Measurements from ENCODE around the gene MAGI2. TPM values are rescaled to one million over a fixed set of nuclear protein-coding genes. Genes with fewer than 3 reads are reported as not detected.

The MAGI2 gene
- total and polyA plus RNA-seq, 4 donors: 0.37 to 4.1 (median 1.4) TPM

DNA sequence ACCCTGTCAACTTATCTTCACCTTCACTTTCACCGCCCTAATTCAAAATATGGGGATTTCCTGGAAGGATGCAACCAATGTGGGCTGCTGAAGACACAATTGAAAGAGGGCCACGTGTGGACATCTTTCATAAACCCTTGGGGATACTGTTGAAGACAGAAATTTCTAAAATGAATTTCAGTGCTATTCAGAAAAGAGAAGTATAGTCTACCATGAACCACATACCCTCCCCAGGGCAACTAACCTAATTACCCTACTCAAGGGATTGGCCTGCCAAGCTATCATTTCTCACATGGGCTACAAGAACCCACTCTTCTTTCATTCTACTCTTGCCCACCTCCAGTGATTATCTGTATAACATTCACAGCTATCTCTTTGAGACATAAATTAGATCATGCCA lies 1428.9 kb downstream of the MAGI2 start (continued):
- no peak for TF ChIP-seq JUND (IDR thresholded peaks at IDR 0.05)

DNA sequence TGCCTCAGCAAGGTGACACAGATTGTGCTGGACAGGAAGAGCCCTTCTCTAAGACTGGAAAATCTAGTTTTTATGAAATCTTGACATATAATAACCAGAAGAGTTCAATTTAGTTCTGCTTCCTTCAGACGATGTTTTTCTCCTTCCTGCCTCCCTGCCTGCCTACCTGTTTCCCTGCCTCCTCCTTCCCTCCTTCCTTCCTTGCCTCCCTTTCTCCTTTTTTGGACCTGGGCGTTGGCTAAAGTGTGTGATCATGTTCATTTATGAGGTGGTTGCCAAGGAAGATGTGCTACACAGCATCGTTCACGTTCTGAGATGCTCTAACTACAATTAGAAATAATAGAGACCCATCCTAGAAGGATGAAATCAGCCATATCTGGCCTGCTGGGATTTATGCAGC lies 1430.3 kb downstream of the MAGI2 start:
- no peak for DNase-seq (ENCODE audit: low spot score)
- H3K9me3 ChIP-seq (ENCODE audit: control insufficient read depth in 4 of 4, low read length in 3 of 4): no peaks in the 10 kb centered on the region
- WGBS: 75% methylated on average over 4 of the region's 4 CpGs
- no peak for TF ChIP-seq FOXA1 (IDR thresholded peaks at IDR 0.05)
- no peak for TF ChIP-seq RAD21 (IDR thresholded peaks at IDR 0.05)
- TF ChIP-seq NR2F2 (IDR thresholded peaks at IDR 0.05): no peak
- TF ChIP-seq GABPA (IDR thresholded peaks at IDR 0.05 in 1 of 2, conservative IDR thresholded peaks at IDR 0.05 in 1 of 2): no peak
- TF ChIP-seq, protein P1, sequence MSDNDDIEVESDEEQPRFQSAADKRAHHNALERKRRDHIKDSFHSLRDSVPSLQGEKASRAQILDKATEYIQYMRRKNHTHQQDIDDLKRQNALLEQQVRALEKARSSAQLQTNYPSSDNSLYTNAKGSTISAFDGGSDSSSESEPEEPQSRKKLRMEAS (IDR thresholded peaks at IDR 0.05): no peak
- no peak for TF ChIP-seq SP1 (IDR thresholded peaks at IDR 0.05)
- TF ChIP-seq, protein P2, sequence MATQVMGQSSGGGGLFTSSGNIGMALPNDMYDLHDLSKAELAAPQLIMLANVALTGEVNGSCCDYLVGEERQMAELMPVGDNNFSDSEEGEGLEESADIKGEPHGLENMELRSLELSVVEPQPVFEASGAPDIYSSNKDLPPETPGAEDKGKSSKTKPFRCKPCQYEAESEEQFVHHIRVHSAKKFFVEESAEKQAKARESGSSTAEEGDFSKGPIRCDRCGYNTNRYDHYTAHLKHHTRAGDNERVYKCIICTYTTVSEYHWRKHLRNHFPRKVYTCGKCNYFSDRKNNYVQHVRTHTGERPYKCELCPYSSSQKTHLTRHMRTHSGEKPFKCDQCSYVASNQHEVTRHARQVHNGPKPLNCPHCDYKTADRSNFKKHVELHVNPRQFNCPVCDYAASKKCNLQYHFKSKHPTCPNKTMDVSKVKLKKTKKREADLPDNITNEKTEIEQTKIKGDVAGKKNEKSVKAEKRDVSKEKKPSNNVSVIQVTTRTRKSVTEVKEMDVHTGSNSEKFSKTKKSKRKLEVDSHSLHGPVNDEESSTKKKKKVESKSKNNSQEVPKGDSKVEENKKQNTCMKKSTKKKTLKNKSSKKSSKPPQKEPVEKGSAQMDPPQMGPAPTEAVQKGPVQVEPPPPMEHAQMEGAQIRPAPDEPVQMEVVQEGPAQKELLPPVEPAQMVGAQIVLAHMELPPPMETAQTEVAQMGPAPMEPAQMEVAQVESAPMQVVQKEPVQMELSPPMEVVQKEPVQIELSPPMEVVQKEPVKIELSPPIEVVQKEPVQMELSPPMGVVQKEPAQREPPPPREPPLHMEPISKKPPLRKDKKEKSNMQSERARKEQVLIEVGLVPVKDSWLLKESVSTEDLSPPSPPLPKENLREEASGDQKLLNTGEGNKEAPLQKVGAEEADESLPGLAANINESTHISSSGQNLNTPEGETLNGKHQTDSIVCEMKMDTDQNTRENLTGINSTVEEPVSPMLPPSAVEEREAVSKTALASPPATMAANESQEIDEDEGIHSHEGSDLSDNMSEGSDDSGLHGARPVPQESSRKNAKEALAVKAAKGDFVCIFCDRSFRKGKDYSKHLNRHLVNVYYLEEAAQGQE (IDR thresholded peaks at IDR 0.05): no peak
- TF ChIP-seq, protein P3, sequence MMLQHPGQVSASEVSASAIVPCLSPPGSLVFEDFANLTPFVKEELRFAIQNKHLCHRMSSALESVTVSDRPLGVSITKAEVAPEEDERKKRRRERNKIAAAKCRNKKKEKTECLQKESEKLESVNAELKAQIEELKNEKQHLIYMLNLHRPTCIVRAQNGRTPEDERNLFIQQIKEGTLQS (IDR thresholded peaks at IDR 0.05): no peak
- no peak for TF ChIP-seq EGR1 (IDR thresholded peaks at IDR 0.05; ENCODE audit: low read depth in 2 of 2)
- no peak for TF ChIP-seq YY1 (IDR thresholded peaks at IDR 0.05)
- TF ChIP-seq, protein P4, sequence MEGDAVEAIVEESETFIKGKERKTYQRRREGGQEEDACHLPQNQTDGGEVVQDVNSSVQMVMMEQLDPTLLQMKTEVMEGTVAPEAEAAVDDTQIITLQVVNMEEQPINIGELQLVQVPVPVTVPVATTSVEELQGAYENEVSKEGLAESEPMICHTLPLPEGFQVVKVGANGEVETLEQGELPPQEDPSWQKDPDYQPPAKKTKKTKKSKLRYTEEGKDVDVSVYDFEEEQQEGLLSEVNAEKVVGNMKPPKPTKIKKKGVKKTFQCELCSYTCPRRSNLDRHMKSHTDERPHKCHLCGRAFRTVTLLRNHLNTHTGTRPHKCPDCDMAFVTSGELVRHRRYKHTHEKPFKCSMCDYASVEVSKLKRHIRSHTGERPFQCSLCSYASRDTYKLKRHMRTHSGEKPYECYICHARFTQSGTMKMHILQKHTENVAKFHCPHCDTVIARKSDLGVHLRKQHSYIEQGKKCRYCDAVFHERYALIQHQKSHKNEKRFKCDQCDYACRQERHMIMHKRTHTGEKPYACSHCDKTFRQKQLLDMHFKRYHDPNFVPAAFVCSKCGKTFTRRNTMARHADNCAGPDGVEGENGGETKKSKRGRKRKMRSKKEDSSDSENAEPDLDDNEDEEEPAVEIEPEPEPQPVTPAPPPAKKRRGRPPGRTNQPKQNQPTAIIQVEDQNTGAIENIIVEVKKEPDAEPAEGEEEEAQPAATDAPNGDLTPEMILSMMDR (IDR thresholded peaks at IDR 0.05; ENCODE audit: low read depth, low read length, missing input control): no peak
- TF ChIP-seq, protein P5, sequence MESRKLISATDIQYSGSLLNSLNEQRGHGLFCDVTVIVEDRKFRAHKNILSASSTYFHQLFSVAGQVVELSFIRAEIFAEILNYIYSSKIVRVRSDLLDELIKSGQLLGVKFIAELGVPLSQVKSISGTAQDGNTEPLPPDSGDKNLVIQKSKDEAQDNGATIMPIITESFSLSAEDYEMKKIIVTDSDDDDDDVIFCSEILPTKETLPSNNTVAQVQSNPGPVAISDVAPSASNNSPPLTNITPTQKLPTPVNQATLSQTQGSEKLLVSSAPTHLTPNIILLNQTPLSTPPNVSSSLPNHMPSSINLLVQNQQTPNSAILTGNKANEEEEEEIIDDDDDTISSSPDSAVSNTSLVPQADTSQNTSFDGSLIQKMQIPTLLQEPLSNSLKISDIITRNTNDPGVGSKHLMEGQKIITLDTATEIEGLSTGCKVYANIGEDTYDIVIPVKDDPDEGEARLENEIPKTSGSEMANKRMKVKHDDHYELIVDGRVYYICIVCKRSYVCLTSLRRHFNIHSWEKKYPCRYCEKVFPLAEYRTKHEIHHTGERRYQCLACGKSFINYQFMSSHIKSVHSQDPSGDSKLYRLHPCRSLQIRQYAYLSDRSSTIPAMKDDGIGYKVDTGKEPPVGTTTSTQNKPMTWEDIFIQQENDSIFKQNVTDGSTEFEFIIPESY (IDR thresholded peaks at IDR 0.05): no peak
- TF ChIP-seq HNF4A (conservative IDR thresholded peaks at IDR 0.05): no peak
- no peak for TF ChIP-seq HNF4G (IDR thresholded peaks at IDR 0.05)
- no peak for TF ChIP-seq RXRA (IDR thresholded peaks at IDR 0.05)
- no peak for TF ChIP-seq TAF1 (conservative IDR thresholded peaks at IDR 0.05)
- TF ChIP-seq JUND (IDR thresholded peaks at IDR 0.05): no peak
- TF ChIP-seq FOXA2 (IDR thresholded peaks at IDR 0.05): no peak
- H3K27me3 ChIP-seq (ENCODE audit: control insufficient read depth in 4 of 4, insufficient read depth in 4 of 4, low read length in 3 of 4): no peaks in the 10 kb centered on the region
- H3K27ac ChIP-seq (ENCODE audit: low read depth in 1 of 2, low read length in 2 of 2): no peak overlapping the region
- H3K9ac ChIP-seq (ENCODE audit: low read depth in 1 of 2, low read length in 2 of 2): no peak overlapping the region
- peaks cover 0 to 12% (median 5%) of the 10 kb centered on the region in 4 donors for H3K4me1 ChIP-seq (ENCODE audit: control insufficient read depth in 4 of 4, insufficient read depth in 4 of 4, low read length in 3 of 4)
- no peak overlapping the region for H3K4me3 ChIP-seq (ENCODE audit: low read depth in 1 of 3, low read length in 3 of 3)
- no peaks in the 10 kb centered on the region for H3K36me3 ChIP-seq (ENCODE audit: control insufficient read depth in 4 of 4, insufficient read depth in 3 of 4, low read depth in 1 of 4, low read length in 3 of 4)

All from liver (tissue), 9 donors.